NCI-H146 treated with DMSO at 0.1 percent for 48 hours (cell line): ENCODE data around the gene CEP192.
"Not testable (repeated sequence)": the region's sequence is repeated elsewhere in the genome, so short reads cannot be mapped to it uniquely, and the experiment has no call there.

Experiments
- DNase-seq: peaks from one replicate; lab custom pipeline; 2025; ENCODE audit not compliant: unreplicated experiment; lab: John Stamatoyannopoulos, UW

Gene CEP192

DNA sequence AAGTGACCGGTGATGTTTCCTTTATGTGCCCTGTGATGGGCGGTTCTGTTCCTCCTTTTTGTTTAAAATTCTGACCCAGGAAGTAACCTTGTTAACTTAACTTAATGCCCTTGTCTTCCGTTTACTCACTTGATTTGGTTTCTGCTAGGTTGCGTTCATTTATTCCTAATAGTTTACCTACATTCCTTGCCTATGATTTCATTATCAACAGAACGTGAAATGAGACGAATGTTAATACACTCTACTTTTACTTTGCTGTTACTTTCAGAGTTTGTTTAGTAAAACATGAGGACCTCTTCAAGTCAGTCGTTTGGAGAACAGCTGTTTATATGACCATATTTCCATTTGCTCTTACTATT is 638 bp downstream of the CEP192 start:
- no peak for DNase-seq

- no peak for DNase-seq
Measured at GRCh38 chr18:12993439-12993838, 2.3 kb downstream of the CEP192 start.

- DNase-seq = no peak
Measured at GRCh38 chr18:12995424-12995823, 4.3 kb downstream of the CEP192 start.

- no peak for DNase-seq
Measured at GRCh38 chr18:12995952-12996477, 4.9 kb downstream of the CEP192 start.

- DNase-seq = no peak
Measured at GRCh38 chr18:12996661-12997292, 5.6 kb downstream of the CEP192 start.

DNA sequence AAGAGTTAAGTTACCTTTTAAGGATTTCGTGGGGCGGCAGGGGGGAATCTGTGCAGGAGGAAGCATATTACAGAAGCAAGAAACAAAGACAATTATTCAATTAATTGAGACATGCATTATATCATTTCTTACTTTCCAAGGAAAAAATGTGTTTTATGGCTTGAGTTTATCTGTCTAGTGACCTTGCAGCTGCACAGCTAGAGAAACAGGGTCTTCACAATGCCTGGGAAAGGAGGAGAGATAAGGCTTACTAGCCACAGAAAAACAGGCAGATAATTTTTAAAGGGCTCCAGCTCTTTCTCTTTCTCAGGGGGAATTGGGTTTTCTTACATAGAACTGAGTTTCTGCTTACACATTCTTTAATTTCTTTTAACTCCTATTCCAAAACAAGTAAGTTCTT is 6.2 kb downstream of the CEP192 start:
- not testable (repeated sequence) for DNase-seq

- DNase-seq = no peak
Measured at GRCh38 chr18:12998332-12999060, 7.3 kb downstream of the CEP192 start.

GRCh38 chr18:13003466-13003896 is 12.3 kb downstream of the CEP192 start:
- no peak for DNase-seq

DNA sequence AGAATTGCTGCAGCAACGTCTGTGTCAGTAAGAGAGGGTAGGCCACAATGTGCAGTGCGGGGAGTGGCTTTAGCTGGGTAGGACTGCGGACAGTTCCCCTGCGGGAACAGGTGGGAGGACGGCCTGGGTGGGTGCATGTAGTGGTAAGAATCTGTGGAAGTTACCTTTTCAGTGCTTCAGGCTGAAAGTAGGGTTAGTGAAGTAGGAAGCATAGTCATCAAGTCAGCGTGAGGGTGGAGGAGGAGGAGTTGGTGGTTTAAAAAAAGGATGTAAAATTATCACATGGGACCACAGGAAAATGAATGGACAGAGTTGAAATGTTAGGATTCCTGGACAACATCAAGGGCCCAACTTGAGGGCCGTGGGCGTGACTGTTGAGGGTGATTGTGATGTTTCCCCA is 13.2 kb downstream of the CEP192 start:
- no peak for DNase-seq

- DNase-seq = no peak
Measured at GRCh38 chr18:13005289-13005688, 14.1 kb downstream of the CEP192 start.

- DNase-seq = no peak
Measured at GRCh38 chr18:13006531-13007247, 15.5 kb downstream of the CEP192 start.

DNA sequence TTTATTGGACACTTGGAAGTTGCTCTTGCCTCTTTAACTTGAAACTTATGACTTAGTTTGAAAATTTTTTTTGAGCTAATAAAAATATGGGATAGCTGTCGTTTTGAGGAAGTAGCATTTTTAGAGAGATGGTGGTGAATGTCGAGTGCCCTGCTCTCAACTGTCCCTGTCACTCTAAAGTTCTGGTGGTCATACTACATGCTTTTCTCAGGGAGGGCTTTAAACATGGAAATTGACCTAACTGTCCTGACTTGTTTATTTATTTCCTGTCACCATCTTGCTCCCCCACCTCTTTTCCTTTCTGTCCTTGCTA is 16.0 kb downstream of the CEP192 start:
- no peak for DNase-seq

DNA sequence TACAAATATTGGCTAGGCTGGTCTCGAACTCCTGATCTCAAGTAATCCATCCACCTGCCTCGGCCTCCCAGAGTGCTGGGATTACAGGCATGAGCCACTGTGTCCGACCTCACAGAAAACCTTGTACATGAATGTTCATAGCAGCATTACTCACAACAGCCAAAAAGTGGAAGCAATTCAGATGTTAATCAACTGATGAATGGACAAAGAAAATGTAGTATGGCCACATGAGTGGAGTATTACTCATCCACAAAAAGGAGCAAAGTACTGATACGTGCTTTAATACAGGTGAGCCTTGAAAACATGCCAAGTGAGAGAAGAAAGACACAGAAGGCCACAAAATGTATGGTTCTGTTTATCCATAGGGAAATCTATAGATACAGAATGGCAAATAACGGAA is 20.6 kb downstream of the CEP192 start:
- DNase-seq = no peak

DNA sequence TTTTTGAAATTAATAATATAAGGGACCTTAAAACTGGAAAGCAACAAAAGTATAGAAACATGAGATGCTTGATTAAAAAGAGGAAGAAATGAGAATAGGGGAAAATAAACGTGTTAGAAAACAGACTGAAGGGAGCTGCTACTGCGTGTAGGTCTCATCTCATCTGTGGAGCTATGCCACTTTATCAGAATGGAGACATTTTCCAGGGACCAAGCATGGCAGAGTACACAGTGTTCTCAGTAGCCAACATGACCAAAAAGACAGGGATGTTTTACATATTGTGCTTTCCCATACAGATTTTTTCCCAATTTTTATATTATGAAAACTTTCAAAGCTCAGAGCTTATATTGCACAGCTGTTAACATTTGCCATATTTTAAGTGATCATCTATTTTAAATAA is 23.1 kb downstream of the CEP192 start:
- DNase-seq = no peak

DNA sequence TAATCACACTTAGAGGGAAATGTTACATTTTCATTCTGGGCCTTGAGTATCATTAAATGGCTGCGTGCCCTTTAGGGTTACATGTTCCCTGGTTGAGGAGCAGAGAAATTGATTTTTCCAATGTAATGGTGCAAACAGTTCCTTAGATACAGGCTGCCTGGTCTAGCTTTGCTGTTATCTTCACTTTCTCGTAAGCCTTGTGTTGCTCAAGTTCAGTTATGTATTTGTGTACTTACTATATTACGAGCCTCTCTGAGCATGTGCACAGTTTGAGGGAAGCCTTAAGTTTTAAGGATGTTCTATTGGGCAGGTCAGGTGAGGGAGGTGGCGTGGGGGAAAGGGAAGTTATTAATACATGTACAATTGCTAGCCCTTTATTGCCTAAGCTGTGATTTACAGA is 23.7 kb downstream of the CEP192 start:
- DNase-seq = no peak

DNA sequence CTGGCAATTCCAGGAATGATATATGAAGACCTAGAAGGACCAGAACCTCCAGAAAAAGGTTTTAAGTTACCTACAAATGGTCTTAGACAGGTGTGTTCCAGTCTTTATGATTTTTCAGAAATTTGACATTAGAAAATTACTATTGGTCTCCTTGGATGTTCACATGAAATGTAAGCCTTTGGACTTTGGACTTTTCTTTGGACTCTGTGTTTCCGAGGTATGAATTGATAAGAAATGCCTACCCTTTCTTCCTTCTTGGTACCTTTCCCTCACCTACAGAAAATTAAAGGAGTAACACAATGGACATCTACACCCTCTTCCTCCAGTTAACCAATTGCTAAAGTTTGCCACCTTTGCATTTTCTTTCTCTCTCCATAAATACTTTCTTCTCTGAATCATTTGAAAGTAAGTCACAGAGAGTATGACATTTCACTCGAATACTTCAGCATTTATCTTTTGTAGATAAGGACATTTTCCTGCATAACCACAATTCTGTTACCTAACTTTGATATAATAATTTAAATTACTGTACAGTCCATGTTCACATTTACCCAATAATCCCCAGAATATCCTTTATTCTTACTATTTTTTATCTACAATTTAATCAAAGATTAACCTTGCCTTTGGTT is 26.2 kb downstream of the CEP192 start:
- DNase-seq = no peak

DNA sequence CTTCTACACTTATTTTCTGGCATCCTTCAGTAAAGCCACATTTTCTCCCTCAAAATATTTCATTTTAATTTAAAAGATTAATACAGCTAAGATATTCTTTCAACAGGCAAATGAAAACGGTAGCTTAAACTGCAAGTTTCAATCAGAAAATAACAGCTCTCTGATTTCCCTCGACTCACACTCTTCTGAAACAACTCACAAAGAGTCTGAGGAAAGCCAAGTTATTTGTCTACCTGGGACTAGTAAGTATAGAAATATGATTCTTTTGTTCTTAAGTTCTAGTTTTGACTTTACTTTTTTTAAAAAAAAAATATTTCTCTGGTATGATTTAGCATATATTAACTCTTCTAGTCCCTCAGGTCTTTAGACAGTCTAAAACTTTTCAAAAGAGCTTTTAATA is 27.2 kb downstream of the CEP192 start:
- DNase-seq = no peak

GRCh38 chr18:13019301-13019700 is 28.1 kb downstream of the CEP192 start:
- no peak for DNase-seq

GRCh38 chr18:13022644-13023043 is 31.5 kb downstream of the CEP192 start:
- DNase-seq = no peak

- no peak for DNase-seq
Measured at GRCh38 chr18:13025233-13025632, 34.1 kb downstream of the CEP192 start.

DNA sequence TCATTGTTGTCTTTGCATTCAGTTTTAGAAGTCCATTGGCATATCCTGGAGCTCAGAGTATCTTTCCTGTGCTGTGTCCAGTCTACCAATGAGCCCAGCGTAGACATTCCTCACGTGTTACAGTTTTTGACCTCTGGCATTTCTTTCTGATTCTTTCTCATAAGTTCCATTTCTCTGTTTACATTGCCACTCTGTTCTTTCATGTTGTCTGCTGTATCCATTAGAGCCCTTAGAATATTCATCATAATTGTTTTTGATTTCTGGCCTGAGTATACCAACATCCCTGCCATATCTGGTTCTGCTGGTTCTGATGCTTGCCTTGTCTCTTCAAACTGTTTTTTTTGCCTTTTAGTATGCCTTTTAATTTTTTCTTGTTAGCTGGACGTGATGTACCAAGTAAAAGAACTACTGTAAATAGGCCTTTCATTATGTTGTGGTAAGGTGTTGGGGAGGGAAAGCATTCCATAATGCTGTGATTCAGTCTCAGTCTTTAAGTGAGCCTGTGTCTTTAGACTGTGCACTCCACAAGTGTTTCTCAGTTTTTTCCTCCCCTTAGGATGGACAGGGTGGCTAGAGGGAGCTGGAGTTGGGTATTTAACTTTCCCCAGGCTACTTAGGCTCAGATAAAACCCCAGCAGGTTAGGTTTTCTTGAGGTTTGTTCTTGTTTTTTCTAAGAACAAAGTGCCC is 35.6 kb downstream of the CEP192 start:
- DNase-seq = no peak
